NCI-H2227 (cell line): ENCODE data around the gene MTRF1L.
A peak's percentile ranks its signal among the peaks of the same experiment; 100 is the strongest.
"Not testable (repeated sequence)": the region's sequence is repeated elsewhere in the genome, so short reads cannot be mapped to it uniquely, and the experiment has no call there.

Experiments used
- DNase-seq: peaks from one replicate; lab custom pipeline; 2025; ENCODE audit not compliant: unreplicated experiment; lab: John Stamatoyannopoulos, UW

The MTRF1L gene

GRCh38 chr6:152975204-152975915 lies 27.1 kb downstream of the MTRF1L start:
- no peak for DNase-seq

- DNase-seq, result no peak
Measured at GRCh38 chr6:152973916-152974315, 28.6 kb downstream of the MTRF1L start.

- DNase-seq, result no peak
Measured at GRCh38 chr6:152969688-152970418, 32.7 kb downstream of the MTRF1L start.

GRCh38 chr6:152966168-152966894 lies 36.2 kb downstream of the MTRF1L start:
- not testable (repeated sequence) for DNase-seq

GRCh38 chr6:152959333-152959732 lies 43.2 kb downstream of the MTRF1L start:
- DNase-seq, result no peak

GRCh38 chr6:152957796-152958195 lies 44.7 kb downstream of the MTRF1L start:
- no peak for DNase-seq

- no peak for DNase-seq
Measured at GRCh38 chr6:152954443-152954842, 48.1 kb downstream of the MTRF1L start.

GRCh38 chr6:152952866-152953509 lies 49.5 kb downstream of the MTRF1L start:
- peak; percentile 9 for DNase-seq

GRCh38 chr6:152952045-152952444 lies 50.5 kb downstream of the MTRF1L start:
- no peak for DNase-seq

- DNase-seq, result no peak
Measured at GRCh38 chr6:152950240-152950639, 52.3 kb downstream of the MTRF1L start.

- peak; percentile 21 for DNase-seq
Measured at GRCh38 chr6:152948150-152948768, 54.2 kb downstream of the MTRF1L start.

GRCh38 chr6:152946995-152947394 lies 55.5 kb downstream of the MTRF1L start:
- DNase-seq, result no peak

- no peak for DNase-seq
Measured at GRCh38 chr6:152946484-152946883, 56.0 kb downstream of the MTRF1L start.

GRCh38 chr6:152943260-152943897 lies 59.1 kb downstream of the MTRF1L start:
- no peak for DNase-seq

GRCh38 chr6:152942319-152942869 lies 60.1 kb downstream of the MTRF1L start:
- DNase-seq, result no peak

- DNase-seq, result no peak
Measured at GRCh38 chr6:152941746-152942145, 60.8 kb downstream of the MTRF1L start.
